Measurements from ENCODE around the gene CRB3.

CRB3 gene

DNA sequence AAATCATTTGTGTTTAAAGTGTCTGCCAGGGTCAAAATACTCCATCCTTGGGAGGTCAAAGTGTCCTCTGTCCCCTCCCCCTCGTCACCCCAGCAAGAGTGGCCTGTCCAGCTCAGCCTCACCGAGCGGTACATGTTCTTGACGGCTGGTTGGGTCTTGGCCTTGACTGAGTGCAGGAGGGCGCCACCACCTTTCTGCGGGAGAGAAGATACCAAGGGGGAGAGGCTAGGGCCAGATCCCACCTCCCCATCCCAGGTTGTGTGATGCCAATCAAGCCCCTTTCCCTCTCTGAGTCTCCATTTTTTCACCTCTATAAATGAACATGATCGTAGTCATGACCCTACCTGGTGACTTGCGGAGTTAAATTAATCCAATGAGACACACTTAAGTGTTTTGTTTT, 6.1 kb downstream of the CRB3 start:
- DNase-seq, result no peak

- DNase-seq, result no peak
Observed at GRCh38 chr19:6471076-6471475, 7.0 kb downstream of the CRB3 start.

DNA sequence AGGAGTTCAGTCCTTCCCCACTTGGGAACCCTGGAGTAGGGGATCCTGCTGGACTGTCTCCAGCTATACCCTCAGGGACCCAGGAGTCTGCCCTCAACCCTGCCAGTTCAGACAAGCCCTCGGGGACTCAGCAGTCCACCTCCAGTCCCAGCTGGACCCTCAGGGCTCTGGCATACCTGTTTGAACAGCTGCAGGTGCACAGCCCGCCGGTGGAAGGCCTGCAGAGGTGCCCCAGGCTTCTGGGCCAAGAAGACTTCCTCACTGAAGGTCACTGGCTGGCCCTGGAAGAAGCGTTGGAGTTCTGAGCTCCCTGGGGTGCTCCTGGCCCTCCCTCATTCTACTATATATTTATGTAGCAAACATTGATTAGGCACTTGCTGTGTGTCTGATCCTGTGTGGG, 8.6 kb downstream of the CRB3 start:
- DNase-seq, result no peak

- no peak for DNase-seq
Observed at GRCh38 chr19:6473647-6474046, 9.6 kb downstream of the CRB3 start.

- no peak for DNase-seq
Observed at GRCh38 chr19:6475321-6476108, 11.4 kb downstream of the CRB3 start.

- DNase-seq, result peak; percentile 72
Observed at GRCh38 chr19:6476155-6476895, 12.3 kb downstream of the CRB3 start.

DNA sequence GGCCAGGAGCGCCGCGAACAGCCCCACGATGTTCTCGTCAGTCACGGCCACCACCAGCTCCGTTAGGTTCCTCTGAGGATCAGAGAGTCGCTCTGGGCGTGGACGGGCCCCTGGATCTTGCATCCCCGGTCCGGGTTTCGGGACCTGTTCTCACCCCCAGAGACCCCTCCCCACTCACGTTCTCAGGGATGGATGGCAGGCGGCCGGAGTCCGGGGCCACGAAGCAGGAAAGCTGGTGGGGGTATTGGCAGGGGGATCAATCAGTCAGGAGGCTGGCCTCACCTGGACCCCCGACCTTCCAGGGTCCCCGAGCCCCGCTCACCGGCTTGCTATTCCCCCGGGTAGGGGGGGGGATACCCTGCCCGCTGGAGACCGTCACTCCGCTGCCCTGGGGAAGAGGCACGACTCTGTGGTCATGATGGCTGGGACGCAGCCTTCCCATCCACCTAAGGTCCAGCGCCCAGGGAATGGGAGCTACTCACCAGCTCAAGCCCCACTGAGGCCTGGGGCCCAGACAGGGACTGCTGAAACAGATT, 12.9 kb downstream of the CRB3 start:
- DNase-seq, result no peak

DNA sequence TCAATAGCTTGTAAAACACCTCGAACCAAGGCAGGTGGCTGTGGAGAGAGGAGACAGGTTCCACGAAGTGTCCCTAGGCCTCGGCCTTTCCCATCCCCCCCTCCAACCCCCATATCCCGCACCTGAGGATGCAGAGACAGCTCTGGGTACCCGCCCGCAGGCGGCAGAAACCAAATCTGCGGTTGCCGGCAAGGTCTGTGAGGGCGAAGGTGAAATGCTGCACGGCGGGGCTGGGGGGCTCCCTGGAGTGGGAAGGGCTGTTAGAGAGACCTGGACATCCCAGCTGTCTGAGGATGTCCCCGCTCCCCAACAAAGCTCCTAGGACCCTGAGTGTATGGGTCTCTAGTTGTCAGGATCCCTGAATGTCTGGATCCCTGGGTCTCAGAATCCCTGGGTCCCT, 14.7 kb downstream of the CRB3 start:
- DNase-seq, result no peak

GRCh38 chr19:6479836-6480398, 15.8 kb downstream of the CRB3 start:
- DNase-seq, result no peak

DNA sequence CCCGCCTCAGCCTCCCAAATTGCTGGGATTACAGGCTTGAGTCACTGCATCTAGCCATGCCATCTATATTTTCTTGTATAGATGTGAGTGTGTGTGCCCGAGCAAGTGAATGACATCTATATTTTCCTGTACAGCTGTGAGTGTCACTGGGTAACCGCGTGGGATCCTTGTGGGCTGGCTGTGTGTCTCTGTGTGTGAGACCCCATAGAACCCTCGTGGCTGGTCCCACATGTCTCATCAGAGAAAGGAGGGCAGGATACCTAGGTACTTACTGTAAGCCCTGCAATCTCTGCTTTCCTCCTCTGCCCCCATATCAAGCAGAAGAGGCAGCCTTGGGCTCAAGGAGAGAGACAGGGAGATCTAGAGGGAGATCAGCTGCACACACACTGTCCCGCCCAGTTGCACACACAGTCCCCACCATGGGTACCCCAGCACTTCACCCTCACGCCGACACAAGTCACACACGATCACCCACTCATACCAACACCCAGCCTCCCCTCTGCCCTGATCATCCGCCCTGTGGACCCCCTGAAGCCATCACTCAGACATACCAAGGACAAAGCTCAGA, 16.9 kb downstream of the CRB3 start:
- DNase-seq, result peak; percentile 31

DNA sequence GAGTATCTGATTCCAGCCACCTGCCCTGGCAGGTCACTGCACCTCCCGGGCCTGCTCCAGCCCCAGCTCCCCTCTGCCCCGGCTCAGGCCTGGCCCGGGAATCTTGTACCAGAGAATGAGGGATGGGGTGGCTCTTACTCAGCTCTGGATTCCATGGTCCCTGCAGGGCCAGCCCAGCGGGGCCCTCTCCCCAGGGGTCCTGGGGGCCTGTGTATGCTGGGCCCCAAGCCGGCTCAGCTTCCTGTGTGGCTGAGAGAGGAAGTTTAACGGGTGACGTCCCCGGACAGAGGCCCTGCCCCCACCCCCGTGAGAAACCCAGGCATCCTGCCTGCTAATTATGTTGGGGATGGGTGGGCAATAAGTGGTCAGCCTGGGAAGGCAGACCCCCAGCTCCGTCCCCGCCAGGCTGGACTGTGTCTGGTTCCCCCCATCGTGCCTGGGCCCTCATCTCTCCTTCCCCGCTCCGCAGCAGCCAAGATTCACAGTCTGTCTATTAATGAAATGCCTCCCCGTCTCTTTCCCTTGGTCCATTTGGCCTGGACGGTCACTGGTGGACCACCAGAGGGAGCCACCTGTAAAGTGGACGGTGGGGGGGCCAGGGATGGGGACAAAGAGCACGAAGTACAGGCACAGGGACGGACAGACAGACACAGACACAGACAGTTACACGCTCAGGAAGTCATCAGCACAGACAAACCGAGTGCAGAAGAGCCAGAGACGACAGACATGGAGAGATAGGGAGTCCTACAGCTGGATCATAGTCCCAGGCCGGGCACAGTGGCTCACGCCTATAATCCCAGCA, 17.7 kb downstream of the CRB3 start, which contains the start of gene DENND1C:
DENND1C (minus strand) TSS at position 247 of the 802 bp plus-strand sequence; CDS start at position 155, 92 bp downstream.
- DNase-seq, result peak; percentile 78

DNA sequence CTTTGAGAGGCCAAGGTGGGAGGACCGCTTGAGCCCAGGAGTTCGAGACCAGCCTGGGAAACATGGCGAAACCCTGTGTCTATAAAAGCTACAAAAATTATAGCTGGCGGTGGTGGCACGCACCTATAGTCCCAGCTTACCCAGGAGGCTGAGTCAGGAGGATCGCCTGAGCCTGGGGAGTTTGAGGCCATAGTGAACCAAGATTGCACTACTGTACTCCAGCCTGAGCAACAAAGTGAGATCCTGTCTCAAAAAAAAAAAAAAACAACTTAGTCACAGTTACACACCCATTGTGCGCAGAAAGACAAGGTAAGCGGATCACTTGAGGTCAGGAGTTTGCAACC, 18.2 kb downstream of the CRB3 start:
- DNase-seq, result no peak

DNA sequence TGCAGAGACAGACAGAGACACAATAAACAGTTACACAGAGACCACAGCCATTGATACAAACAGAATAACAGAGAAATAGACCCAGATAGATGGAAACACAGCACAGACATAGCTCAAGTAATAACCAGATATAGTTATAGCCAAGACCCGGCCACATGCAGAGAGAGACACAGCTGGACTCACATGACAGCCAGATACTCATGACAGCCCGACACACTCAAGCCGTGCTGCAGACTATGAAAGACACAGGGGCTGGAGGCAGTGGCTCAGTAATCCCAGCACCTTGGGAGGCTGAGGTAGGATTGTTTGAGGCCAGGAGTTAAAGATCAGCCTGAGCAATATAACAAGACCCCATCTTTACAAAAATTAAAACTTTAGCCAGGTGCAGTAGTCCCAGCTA, 19.2 kb downstream of the CRB3 start:
- no peak for DNase-seq

DNA sequence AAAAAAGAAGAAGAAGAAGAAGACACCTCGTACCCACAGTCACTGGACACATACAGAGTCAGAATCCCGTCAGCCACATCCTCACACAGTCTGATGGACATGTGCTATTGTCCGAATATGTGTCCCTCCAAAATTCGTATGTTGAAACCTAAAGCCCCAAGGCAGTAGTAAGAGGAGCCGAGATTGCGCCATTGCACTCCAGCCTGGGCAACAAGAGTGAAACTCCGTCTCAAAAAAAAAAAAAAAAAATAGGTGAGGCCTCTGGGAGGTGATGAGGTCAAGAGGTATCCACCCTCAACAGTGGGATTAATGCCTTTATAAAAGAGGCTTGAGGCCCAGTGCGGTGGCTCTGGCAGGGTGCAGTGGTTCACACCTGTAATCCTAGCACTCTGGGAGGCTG, 20.2 kb downstream of the CRB3 start:
- no peak for DNase-seq

- no peak for DNase-seq
Observed at GRCh38 chr19:6484831-6485230, 20.8 kb downstream of the CRB3 start.

- peak; percentile 33 for DNase-seq
Observed at GRCh38 chr19:6489278-6490061, 25.4 kb downstream of the CRB3 start.

GRCh38 chr19:6490134-6490533, 26.1 kb downstream of the CRB3 start:
- DNase-seq, result no peak

GRCh38 chr19:6491802-6492592, 27.9 kb downstream of the CRB3 start:
- no peak for DNase-seq

DNA sequence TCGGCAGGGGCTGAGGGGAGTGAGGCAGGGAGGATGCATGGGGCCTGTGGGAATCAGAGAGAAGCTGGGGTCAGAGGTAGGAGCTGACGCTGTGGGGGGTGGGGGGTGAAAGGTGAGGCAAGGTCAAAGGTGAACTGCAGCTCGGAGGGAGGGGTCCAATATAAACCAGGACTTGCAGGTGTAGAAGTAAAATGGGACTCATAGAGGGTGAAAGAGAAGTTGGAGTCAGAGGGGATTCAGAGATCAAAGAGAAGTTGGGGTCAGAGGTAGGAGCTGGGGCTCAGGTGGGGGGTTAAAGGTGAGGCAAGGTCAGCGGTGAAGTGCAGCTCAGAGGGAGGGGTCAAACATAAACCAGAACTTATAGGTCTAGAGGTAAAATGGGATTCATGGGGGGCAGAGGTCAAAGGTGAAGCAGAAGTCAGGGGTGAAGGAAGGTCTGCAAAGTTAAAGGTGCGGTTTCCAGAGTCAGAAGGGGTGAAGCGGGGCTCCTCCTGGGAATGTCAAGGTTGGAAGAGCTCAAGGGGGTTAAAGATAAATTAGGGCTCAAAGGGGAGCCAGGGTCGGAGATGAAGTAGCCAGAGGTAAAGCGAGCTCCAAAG, 30.5 kb downstream of the CRB3 start:
- DNase-seq, result no peak

DNA sequence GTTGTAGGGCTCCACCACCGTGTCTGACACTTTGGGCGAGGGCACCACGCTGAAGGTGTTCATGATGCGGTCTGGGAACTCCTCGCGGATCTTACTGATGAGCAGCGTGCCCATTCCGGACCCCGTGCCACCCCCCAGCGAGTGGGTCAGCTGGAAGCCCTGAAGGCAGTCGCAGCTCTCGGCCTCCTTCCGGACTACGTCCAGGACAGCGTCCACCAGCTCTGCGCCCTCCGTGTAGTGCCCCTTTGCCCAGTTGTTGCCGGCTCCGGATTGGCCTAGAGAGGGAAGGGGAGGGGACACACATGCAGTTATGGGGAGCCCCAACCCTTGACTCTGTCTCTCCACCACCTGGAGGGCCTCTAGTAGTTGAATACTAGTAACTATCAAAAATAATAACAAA, 31.9 kb downstream of the CRB3 start:
- no peak for DNase-seq
